ENCODE data around the gene FCHSD2. TPM values are rescaled to one million over a fixed set of nuclear protein-coding genes. Genes with fewer than 3 reads are reported as not detected.
A peak's percentile ranks its signal among the peaks of the same experiment; 100 is the strongest.
"Not testable (repeated sequence)": the region's sequence is repeated elsewhere in the genome, so short reads cannot be mapped to it uniquely, and the experiment has no call there.

Gene FCHSD2
- total and polyA plus RNA-seq, 4 donors = 14.7 to 41.6 (median 32.6) TPM

- Histone ChIP-seq H3K36me3 (ENCODE audit: control insufficient read depth in 4 of 4, insufficient read depth in 4 of 4, low read length in 4 of 4) (peaks cover 0 to 6% (median 0%) of the 10 kb centered on the region in 4 donors), H3K4me1 (ENCODE audit: control insufficient read depth in 5 of 5, insufficient read depth in 5 of 5, low read length in 5 of 5) (peaks cover 0 to 4% (median 0%) of the 10 kb centered on the region in 5 donors), H3K27ac (ENCODE audit: low read depth in 1 of 2, low read length in 1 of 2) (peak overlapping the region in 1 of 2 donors; percentile 52), H3K4me3 (no peak overlapping the region), H3K27me3 (ENCODE audit: control insufficient read depth in 3 of 3, insufficient read depth in 3 of 3, low read length in 2 of 3) (no peaks in the 10 kb centered on the region), H3K9me3 (ENCODE audit: control insufficient read depth in 4 of 4, insufficient read depth in 3 of 4, low read length in 3 of 4) (peaks cover 0 to 6% (median 5%) of the 10 kb centered on the region in 4 donors), H3K9ac (ENCODE audit: insufficient read depth in 1 of 2, low read length in 2 of 2) (no peak overlapping the region)
- 43 to 70% methylated on average over 2 of the region's 2 CpGs for WGBS, 2 donors
- no peak for TF ChIP-seq CTCF (IDR thresholded peaks at IDR 0.05; ENCODE audit: control extremely low read depth, extremely low read depth)
- DNase-seq = no peak
- ATAC-seq (ENCODE audit: insufficient read depth, low FRiP score) = no peak
Measured at GRCh38 chr11:73029403-73029802, 112.7 kb downstream of the FCHSD2 start.

GRCh38 chr11:73028611-73029010 is 113.5 kb downstream of the FCHSD2 start:
- Histone ChIP-seq H3K9ac (ENCODE audit: insufficient read depth in 1 of 2, low read length in 2 of 2) (no peak overlapping the region), H3K9me3 (ENCODE audit: control insufficient read depth in 4 of 4, insufficient read depth in 3 of 4, low read length in 3 of 4) (peaks cover 0 to 6% (median 5%) of the 10 kb centered on the region in 4 donors), H3K36me3 (ENCODE audit: control insufficient read depth in 4 of 4, insufficient read depth in 4 of 4, low read length in 4 of 4) (peaks cover 0 to 6% (median 0%) of the 10 kb centered on the region in 4 donors), H3K27ac (ENCODE audit: low read depth in 1 of 2, low read length in 1 of 2) (no peak overlapping the region), H3K4me3 (no peak overlapping the region), H3K27me3 (ENCODE audit: control insufficient read depth in 3 of 3, insufficient read depth in 3 of 3, low read length in 2 of 3) (no peaks in the 10 kb centered on the region), H3K4me1 (ENCODE audit: control insufficient read depth in 5 of 5, insufficient read depth in 5 of 5, low read length in 5 of 5) (peaks cover 0 to 4% (median 0%) of the 10 kb centered on the region in 5 donors)
- DNase-seq = no peak
- WGBS, 2 donors = 28 to 72% methylated on average over 4 of the region's 4 CpGs
- no peak for ATAC-seq (ENCODE audit: insufficient read depth, low FRiP score)
- TF ChIP-seq CTCF (IDR thresholded peaks at IDR 0.05; ENCODE audit: control extremely low read depth, extremely low read depth) = no peak

- WGBS, 2 donors = 97 to 100% methylated on average over 2 of the region's 2 CpGs
- H3K36me3 ChIP-seq (ENCODE audit: control insufficient read depth in 4 of 4, insufficient read depth in 4 of 4, low read length in 4 of 4); H3K4me1 ChIP-seq (ENCODE audit: control insufficient read depth in 5 of 5, insufficient read depth in 5 of 5, low read length in 5 of 5); H3K4me3 ChIP-seq; H3K27ac ChIP-seq (ENCODE audit: low read depth in 1 of 2, low read length in 1 of 2); DNase-seq; ATAC-seq (ENCODE audit: insufficient read depth, low FRiP score); H3K27me3 ChIP-seq (ENCODE audit: control insufficient read depth in 3 of 3, insufficient read depth in 3 of 3, low read length in 2 of 3); H3K9ac ChIP-seq (ENCODE audit: insufficient read depth in 1 of 2, low read length in 2 of 2); H3K9me3 ChIP-seq (ENCODE audit: control insufficient read depth in 4 of 4, insufficient read depth in 3 of 4, low read length in 3 of 4): not testable (repeated sequence)
Measured at GRCh38 chr11:73027840-73028239, 114.3 kb downstream of the FCHSD2 start.

- Histone ChIP-seq H3K9me3 (ENCODE audit: control insufficient read depth in 4 of 4, insufficient read depth in 3 of 4, low read length in 3 of 4) (peaks cover 0 to 6% (median 5%) of the 10 kb centered on the region in 4 donors), H3K27me3 (ENCODE audit: control insufficient read depth in 3 of 3, insufficient read depth in 3 of 3, low read length in 2 of 3) (no peaks in the 10 kb centered on the region), H3K9ac (ENCODE audit: insufficient read depth in 1 of 2, low read length in 2 of 2) (no peak overlapping the region), H3K36me3 (ENCODE audit: control insufficient read depth in 4 of 4, insufficient read depth in 4 of 4, low read length in 4 of 4) (peaks cover 0 to 6% (median 0%) of the 10 kb centered on the region in 4 donors), H3K27ac (ENCODE audit: low read depth in 1 of 2, low read length in 1 of 2) (no peak overlapping the region), H3K4me3 (no peak overlapping the region), H3K4me1 (ENCODE audit: control insufficient read depth in 5 of 5, insufficient read depth in 5 of 5, low read length in 5 of 5) (peaks cover 0 to 7% (median 0%) of the 10 kb centered on the region in 5 donors)
- TF ChIP-seq CTCF (IDR thresholded peaks at IDR 0.05; ENCODE audit: control extremely low read depth, extremely low read depth) = no peak
- ATAC-seq (ENCODE audit: insufficient read depth, low FRiP score) = no peak
- WGBS, 2 donors = 96 to 97% methylated on average over 5 of the region's 5 CpGs
- no peak for DNase-seq
Measured at GRCh38 chr11:73024639-73025038, 117.5 kb downstream of the FCHSD2 start.
